Endothelial cell of umbilical vein (primary cell): ENCODE results near the gene ESPNL. TPM values are rescaled to one million over a fixed set of nuclear protein-coding genes. Genes with fewer than 3 reads are reported as not detected.

Source experiments
- BruUV-seq: library from RNA; stranded (reverse); fragments of 400-500 nt; replicated peaks from 2 replicates; lab custom pipeline; 2021; lab: Mats Ljungman, UMichigan
- CTCF ChIA-PET: fragments of 300-600, 350-600 bp; sonication (Branson Sonifier 250); formaldehyde crosslinking; loops from one replicate; lab custom pipeline; 2021; ENCODE audit warnings: antibody characterized with exemption, inconsistent platforms; lab: Charles Lee
- POLR2A ChIA-PET: fragments of 300-600, 350-600 bp; sonication (Branson Sonifier 250); formaldehyde crosslinking; loops from one replicate; lab custom pipeline; 2021; ENCODE audit warnings: antibody characterized with exemption, inconsistent platforms; lab: Charles Lee
- DNase-seq: peaks from one replicate; pipeline ENCODE4 v3.0.0-alpha.2; 2011; ENCODE audit warnings: low read depth, low spot score
- FAIRE-seq: peaks from 2 replicates; lab custom pipeline; 2011; peaks lifted over from hg19 to GRCh38; lab: Jason Lieb, UNC
- H2AFZ ChIP-seq: 2 replicates; pipeline ENCODE4 v1.6.0; 2012; ENCODE audit warnings: low read depth, low read length, control low read depth, inconsistent platforms
- H3K27ac ChIP-seq: 2 replicates; pipeline ENCODE4 v1.5.1; 2011; ENCODE audit warnings: low read depth, mild to moderate bottlenecking, control low read depth, low read length, moderate library complexity; ENCODE audit not compliant: insufficient read depth
- H3K27me3 ChIP-seq, 2 experiments: 2 replicates each; pipeline versions ENCODE4 v1.6.0 to v1.6.1; 2011; ENCODE audit warnings: low read length in 2 of 2, mixed read lengths in 1 of 2; ENCODE audit not compliant: control insufficient read depth in 2 of 2, insufficient read depth in 2 of 2
- H3K36me3 ChIP-seq, 2 experiments: 2 replicates in 1 of 2; 3 replicates in 1 of 2; pipeline ENCODE4 v1.5.1; 2011; ENCODE audit warnings: low read length in 2 of 2, mild to moderate bottlenecking in 1 of 2, moderate library complexity in 1 of 2; ENCODE audit not compliant: control insufficient read depth in 2 of 2, insufficient read depth in 2 of 2; ENCODE audit errors: extremely low read depth in 1 of 2
- H3K4me1 ChIP-seq: 3 replicates; pipeline ENCODE4 v1.5.1; 2011; ENCODE audit warnings: mild to moderate bottlenecking, low read length; ENCODE audit not compliant: control insufficient read depth, insufficient read depth; ENCODE audit errors: extremely low read depth
- H3K4me2 ChIP-seq: 2 replicates; pipeline ENCODE4 v1.6.1; 2011; ENCODE audit warnings: low read length, control low read depth, mixed read lengths; ENCODE audit not compliant: insufficient read depth
- H3K4me3 ChIP-seq, 3 experiments: fragments of 200-600 bp in 1 of 3; sonication (generic), shearing (Covaris generic) in 1 of 3; replicated peaks in 1 of 3; 2 replicates each; pipeline ENCODE4 v1.5.1; 2011 to 2016; ENCODE audit warnings: control low read depth in 3 of 3, low read length in 3 of 3, mild to moderate bottlenecking in 2 of 3, inconsistent platforms in 1 of 3, low read depth in 1 of 3, moderate library complexity in 1 of 3; ENCODE audit not compliant: insufficient read depth in 1 of 3
- H3K79me2 ChIP-seq: 2 replicates; pipeline ENCODE4 v1.6.0; 2012; ENCODE audit warnings: low read length, inconsistent platforms; ENCODE audit not compliant: control insufficient read depth, insufficient read depth
- H3K9ac ChIP-seq: replicated peaks from 2 replicates; pipeline ENCODE3; 2011; ENCODE audit warnings: low read length, control low read depth; ENCODE audit not compliant: insufficient read depth; ENCODE audit errors: extremely low read depth
- H3K9me1 ChIP-seq: replicated peaks from 3 replicates; pipeline ENCODE4 v1.6.0; 2011; ENCODE audit warnings: mild to moderate bottlenecking, low read length; ENCODE audit not compliant: control insufficient read depth, insufficient read depth; ENCODE audit errors: extremely low read depth
- H3K9me3 ChIP-seq: replicated peaks from 2 replicates; pipeline ENCODE4 v1.5.1; 2012; ENCODE audit warnings: low read length, inconsistent platforms; ENCODE audit not compliant: control insufficient read depth, insufficient read depth
- H4K20me1 ChIP-seq: replicated peaks from 2 replicates; pipeline ENCODE3; 2011; ENCODE audit warnings: mild to moderate bottlenecking, low read length; ENCODE audit not compliant: control insufficient read depth, insufficient read depth; ENCODE audit errors: extremely low read depth
- EZH2 ChIP-seq: IDR thresholded peaks from 2 replicates; pipeline ENCODE4 v1.6.1; 2012; ENCODE audit warnings: borderline replicate concordance, low read depth, mild to moderate bottlenecking, moderate library complexity, low read length, inconsistent platforms; ENCODE audit not compliant: severe bottlenecking
- FOS ChIP-seq: IDR thresholded peaks from 2 replicates; pipeline ENCODE4 v1.6.1; 2011; ENCODE audit warnings: mild to moderate bottlenecking, low read length, moderate library complexity, borderline replicate concordance; ENCODE audit not compliant: insufficient read depth
- MYC ChIP-seq: IDR thresholded peaks from one replicate; pipeline ENCODE4 v1.6.1; 2011; ENCODE audit warnings: mild to moderate bottlenecking, low read depth, low read length
- POLR2A ChIP-seq: IDR thresholded peaks from 2 replicates; pipeline ENCODE4 v1.6.1; 2012; ENCODE audit warnings: low read depth, mild to moderate bottlenecking, control low read depth, low read length
- POLR2AphosphoS5 ChIP-seq: IDR thresholded peaks from 2 replicates; pipeline ENCODE4 v1.6.1; 2012; ENCODE audit warnings: low read depth, mild to moderate bottlenecking, control low read depth, low read length, moderate library complexity; ENCODE audit not compliant: insufficient read depth
- dilution Hi-C: fragments of 300-500 bp; cut with MboI; formaldehyde crosslinking; loops from one replicate; pipeline ENCODE4 v1.15.0; 2019; ENCODE audit warnings: low sequenced_read_pairs; ENCODE audit not compliant: extremely low pct_ligation_motif_present
- intact Hi-C: fragments of 100-400 bp; cut with micrococcal nuclease; formaldehyde crosslinking; loops from one replicate; pipeline ENCODE4 v1.10.0; 2022
- polyA plus RNA-seq, 4 experiments: library from polyadenylated mRNA; depleted of rRNA in 3 of 4; stranded (reverse) in 3 of 4; unstranded in 1 of 4; fragments of >200 nt; gene quantifications; 2 replicates each; pipeline versions ENCODE4 v1.2.1 to v1.2.3, GENCODE V29; 2011 to 2012; ENCODE audit warnings: missing spikeins in 1 of 4
- total RNA-seq: library from RNA; stranded (reverse); gene quantifications from 2 replicates; pipeline ENCODE4 v1.2.3, GENCODE V29; 2021
- TF ChIP-seq, protein P1 (sequence below), 2 donors: IDR thresholded peaks; 1 replicate in 1 of 2; 2 replicates in 1 of 2; pipeline ENCODE4 v1.5.1; 2011; ENCODE audit warnings: low read length in 2 of 2, mild to moderate bottlenecking in 2 of 2, moderate library complexity in 2 of 2, control low read depth in 1 of 2, inconsistent platforms in 1 of 2, low read depth in 1 of 2; ENCODE audit not compliant: insufficient read depth in 1 of 2; ENCODE audit errors: extremely low read depth in 1 of 2
- TF ChIP-seq, protein P2 (sequence below): IDR thresholded peaks from 2 replicates; pipeline ENCODE4 v1.6.1; 2011; ENCODE audit not compliant: insufficient read depth, insufficient read length

ESPNL gene
- total and polyA plus RNA-seq, 2 donors (not counting 3 experiments of a cell fraction or from before 2014, with no cell fraction given), result not detected

- Histone ChIP-seq H2AFZ (no peak overlapping the region), H3K4me3 (no peak overlapping the region), H3K4me1 (no peaks in the 10 kb centered on the region), H3K4me2 (no peak overlapping the region), H3K27me3 (no peaks in the 10 kb centered on the region), H3K9ac (no peak overlapping the region), H4K20me1 (no peaks in the 10 kb centered on the region), H3K9me3 (no peaks in the 10 kb centered on the region), H3K9me1 (no peaks in the 10 kb centered on the region), H3K79me2 (no peaks in the 10 kb centered on the region), H3K36me3 (no peaks in the 10 kb centered on the region), H3K27ac (no peak overlapping the region)
- ChIA-PET POLR2A (no interaction called here), CTCF (interaction anchor here (0.7 kb wide), 1 partner anchor 135 kb away, joined by 3 read pairs; no protein-coding TSS in a partner anchor)
- intact Hi-C loops, result no loop called here
- no peak for TF ChIP-seq POLR2A
- no peak for TF ChIP-seq MYC
- TF ChIP-seq EZH2, result no peak
- TF ChIP-seq, protein P1, sequence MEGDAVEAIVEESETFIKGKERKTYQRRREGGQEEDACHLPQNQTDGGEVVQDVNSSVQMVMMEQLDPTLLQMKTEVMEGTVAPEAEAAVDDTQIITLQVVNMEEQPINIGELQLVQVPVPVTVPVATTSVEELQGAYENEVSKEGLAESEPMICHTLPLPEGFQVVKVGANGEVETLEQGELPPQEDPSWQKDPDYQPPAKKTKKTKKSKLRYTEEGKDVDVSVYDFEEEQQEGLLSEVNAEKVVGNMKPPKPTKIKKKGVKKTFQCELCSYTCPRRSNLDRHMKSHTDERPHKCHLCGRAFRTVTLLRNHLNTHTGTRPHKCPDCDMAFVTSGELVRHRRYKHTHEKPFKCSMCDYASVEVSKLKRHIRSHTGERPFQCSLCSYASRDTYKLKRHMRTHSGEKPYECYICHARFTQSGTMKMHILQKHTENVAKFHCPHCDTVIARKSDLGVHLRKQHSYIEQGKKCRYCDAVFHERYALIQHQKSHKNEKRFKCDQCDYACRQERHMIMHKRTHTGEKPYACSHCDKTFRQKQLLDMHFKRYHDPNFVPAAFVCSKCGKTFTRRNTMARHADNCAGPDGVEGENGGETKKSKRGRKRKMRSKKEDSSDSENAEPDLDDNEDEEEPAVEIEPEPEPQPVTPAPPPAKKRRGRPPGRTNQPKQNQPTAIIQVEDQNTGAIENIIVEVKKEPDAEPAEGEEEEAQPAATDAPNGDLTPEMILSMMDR (IDR thresholded peaks at IDR 0.05; ENCODE audit: extremely low read depth in 1 of 2, insufficient read depth in 1 of 2, low read depth in 1 of 2, low read length in 2 of 2), result no peak
- TF ChIP-seq, protein P2, sequence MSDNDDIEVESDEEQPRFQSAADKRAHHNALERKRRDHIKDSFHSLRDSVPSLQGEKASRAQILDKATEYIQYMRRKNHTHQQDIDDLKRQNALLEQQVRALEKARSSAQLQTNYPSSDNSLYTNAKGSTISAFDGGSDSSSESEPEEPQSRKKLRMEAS, result no peak
- no peak for TF ChIP-seq FOS
- no peak for TF ChIP-seq POLR2AphosphoS5
- no TSS peak for BruUV-seq
- DNase-seq (no peak), FAIRE-seq (no peak)
- dilution Hi-C loops, result no loop called here
Measured at GRCh38 chr2:238128534-238129001, 28.4 kb downstream of the ESPNL start.
